Fibroblast of mammary gland (primary cell): ENCODE measurements around the gene BRD9.

Source experiments
- DNase-seq: peaks from one replicate; pipeline ENCODE4 v3.0.0-alpha.2; 2010; ENCODE audit warnings: low read depth
- H3K4me3 ChIP-seq: 2 replicates; pipeline ENCODE4 v1.5.1; 2011; ENCODE audit warnings: low read depth, mild to moderate bottlenecking, low read length, moderate library complexity; ENCODE audit not compliant: control insufficient read depth
- TF ChIP-seq, protein P1 (sequence below): conservative IDR thresholded peaks from 2 replicates; pipeline ENCODE4 v1.5.1; 2011; ENCODE audit warnings: low read depth, low read length, inconsistent platforms; ENCODE audit not compliant: control insufficient read depth, insufficient read depth

The BRD9 gene

DNA sequence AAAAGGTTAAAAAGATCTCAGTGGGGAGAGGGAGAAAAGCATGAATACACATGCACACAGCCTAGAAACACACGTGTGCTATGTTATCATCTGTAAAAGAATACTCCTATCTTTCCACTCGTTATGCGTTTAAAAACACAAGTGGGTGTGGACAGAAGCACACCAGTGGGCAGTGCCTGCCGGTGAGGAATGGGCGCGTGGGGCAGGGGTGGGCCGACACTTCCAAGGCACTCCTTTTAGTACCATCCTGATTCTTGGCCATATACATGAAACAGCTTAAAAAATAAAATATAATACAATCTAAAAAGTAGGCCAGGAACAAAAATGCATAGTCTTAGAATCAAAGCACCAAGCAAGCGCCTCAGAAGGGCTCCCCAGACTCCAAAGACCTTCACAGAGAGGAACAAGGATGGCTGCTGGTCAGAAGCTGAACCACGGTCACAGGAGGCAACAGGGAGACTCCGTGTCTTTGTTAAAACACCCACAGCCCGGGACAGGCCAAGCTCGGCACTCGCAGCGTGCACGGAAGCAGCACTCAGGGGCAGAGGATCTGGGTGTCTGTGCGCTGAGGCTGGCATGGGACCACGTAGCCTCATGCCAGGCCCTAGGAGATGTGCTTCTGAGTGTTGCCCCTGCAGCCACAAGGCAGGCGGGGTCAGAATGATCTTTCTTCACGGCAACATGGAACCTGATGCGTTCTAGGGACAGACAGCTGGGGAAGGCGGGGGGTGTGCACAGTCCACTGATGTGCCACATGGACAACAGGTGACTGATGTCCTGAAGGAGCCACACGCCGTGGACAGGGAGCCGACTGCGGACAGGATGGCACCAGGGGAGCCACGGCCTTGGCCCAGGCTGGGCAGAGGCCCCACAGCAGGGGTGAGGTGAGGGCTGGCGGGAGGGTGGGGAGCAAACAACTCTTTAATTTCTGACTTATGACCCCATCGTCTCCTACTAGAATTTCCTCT lies 15.9 kb downstream of the BRD9 start:
- TF ChIP-seq, protein P1, sequence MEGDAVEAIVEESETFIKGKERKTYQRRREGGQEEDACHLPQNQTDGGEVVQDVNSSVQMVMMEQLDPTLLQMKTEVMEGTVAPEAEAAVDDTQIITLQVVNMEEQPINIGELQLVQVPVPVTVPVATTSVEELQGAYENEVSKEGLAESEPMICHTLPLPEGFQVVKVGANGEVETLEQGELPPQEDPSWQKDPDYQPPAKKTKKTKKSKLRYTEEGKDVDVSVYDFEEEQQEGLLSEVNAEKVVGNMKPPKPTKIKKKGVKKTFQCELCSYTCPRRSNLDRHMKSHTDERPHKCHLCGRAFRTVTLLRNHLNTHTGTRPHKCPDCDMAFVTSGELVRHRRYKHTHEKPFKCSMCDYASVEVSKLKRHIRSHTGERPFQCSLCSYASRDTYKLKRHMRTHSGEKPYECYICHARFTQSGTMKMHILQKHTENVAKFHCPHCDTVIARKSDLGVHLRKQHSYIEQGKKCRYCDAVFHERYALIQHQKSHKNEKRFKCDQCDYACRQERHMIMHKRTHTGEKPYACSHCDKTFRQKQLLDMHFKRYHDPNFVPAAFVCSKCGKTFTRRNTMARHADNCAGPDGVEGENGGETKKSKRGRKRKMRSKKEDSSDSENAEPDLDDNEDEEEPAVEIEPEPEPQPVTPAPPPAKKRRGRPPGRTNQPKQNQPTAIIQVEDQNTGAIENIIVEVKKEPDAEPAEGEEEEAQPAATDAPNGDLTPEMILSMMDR = no peak
- no peak for DNase-seq
- H3K4me3 ChIP-seq = no peak overlapping the region

DNA sequence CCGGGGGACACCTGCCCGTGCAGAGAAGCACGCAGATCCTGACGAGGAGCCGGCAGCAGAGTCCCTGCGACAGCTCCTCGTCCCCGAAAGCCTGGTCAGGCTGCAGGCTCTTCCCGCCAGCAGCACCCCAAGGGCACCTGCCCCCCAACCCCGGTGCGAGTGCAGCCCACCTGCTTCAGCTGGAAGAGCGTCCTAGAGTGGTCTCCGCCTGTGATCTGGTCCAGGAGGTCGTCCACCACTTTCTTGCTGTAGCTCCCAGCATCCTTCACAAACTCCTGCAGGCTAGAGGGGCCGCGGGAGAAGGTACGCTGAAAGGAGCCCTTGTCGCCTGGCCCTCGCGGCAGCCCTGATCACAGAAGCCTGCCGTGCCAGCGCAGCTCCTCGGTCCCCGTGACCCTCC lies 16.7 kb downstream of the BRD9 start:
- H3K4me3 ChIP-seq = no peak overlapping the region
- DNase-seq = no peak
- TF ChIP-seq, protein P1 = no peak

DNA sequence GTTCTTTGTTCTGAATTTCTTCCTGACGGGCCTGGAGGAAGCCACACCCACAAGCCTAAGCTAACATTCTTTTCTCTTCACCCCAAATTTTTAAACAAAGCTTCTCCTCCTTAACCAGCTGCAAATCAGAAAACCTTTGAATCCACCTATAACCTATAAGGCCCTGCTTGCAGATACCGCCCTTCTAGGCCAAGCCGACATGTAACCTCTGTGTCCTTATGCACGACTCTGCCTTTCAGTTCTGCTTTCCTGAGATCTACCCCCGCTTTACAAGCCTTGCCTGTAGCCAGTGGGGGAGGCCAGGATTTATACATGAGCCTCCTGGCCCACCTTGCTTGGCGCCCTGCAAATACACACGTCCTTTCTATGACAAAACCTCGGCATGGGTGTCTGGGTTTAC lies 19.3 kb downstream of the BRD9 start:
- no peak for DNase-seq
- H3K4me3 ChIP-seq = no peak overlapping the region
- TF ChIP-seq, protein P1 = no peak

DNA sequence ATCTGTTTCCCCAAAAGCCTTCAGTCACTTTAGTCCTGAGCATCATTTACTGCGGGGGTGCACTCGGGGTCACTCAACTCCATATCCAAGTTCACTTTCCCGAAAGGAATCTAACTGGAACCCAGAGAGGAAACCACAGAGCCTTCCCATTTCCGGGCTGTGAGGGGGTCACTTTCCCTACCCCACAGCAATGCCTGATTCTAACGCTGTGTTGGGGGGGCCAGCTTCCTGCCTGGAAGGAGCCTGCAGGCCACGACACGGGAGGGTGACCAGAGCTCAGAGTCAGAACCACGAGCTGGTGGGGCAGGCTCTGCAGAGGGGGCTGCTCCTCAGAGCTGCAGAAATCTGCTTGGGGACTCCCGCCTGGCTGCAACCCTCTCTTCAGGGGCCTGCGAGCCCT lies 20.3 kb downstream of the BRD9 start:
- TF ChIP-seq, protein P1 = no peak
- DNase-seq = no peak
- no peak overlapping the region for H3K4me3 ChIP-seq

DNA sequence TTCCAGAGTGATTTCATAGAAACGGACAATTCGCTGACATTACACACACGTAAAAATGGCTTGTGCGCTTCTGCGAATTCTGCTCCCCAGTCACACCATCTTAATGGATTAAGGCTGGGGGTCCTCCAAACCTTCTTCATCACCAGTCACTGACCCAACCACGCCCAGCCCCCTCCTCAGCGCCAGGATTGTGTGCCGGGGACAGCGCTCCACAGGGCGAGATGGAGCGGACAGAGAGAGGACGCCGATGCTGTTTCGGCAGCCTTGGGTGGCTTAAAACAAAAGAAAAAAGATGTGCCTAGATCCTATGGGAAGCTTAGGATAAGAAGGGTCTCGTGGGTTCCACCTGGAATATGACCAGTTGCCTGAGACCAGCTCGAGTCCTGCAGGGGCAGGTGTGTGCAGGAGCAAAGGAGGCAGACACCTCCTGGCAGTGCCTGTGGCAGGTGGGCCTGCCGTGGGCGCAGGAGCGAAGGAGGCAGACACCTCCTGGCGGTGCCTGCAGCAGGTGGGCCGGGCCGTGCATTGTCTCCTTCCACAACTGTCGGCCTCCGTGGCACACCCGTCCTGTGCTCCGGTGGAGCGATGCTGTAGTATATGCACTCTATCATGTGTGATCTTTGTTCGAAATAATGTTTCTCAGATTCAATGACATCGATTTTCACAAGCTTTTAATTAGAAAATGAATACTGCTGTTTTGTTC lies 20.9 kb downstream of the BRD9 start:
- DNase-seq = no peak
- TF ChIP-seq, protein P1 = no peak
- no peak overlapping the region for H3K4me3 ChIP-seq

DNA sequence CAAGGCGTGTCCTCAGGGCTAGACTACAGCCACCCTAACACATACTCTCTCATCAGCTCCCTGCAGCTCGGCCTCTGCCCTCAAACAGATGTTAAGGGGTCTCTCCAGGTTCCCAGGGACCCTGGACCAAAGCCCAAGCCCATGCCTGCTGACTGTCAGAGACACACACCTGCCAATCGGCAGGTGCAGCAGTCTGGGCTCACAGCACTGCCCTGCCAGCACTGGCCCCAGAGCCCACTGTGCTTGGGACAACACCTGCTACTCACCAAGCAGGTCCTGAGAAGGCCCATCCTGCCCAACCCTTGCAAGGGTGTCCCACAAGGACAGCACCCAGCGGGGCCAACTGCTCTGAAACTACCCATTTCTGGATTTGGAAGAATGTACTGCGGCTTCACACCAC lies 21.6 kb downstream of the BRD9 start:
- no peak for DNase-seq
- H3K4me3 ChIP-seq = no peak overlapping the region
- TF ChIP-seq, protein P1 = no peak
